T-cell (primary cell): ENCODE results near the gene PLK5. TPM values are rescaled to one million over a fixed set of nuclear protein-coding genes. Genes with fewer than 3 reads are reported as not detected.
"Not testable (repeated sequence)": the region's sequence is repeated elsewhere in the genome, so short reads cannot be mapped to it uniquely, and the experiment has no call there.

ENCODE experiments used
- ATAC-seq, 4 experiments: fragments of 200-7000 bp in 3 of 4; fragments of 150-1000 bp in 1 of 4; cut with Tn5 transposase; replicated peaks in 1 of 4; 1 replicate in 3 of 4; 2 replicates in 1 of 4; pipeline ENCODE4 v1.10.0; 2021; ENCODE audit warnings: moderate library complexity in 3 of 4, mild to moderate bottlenecking in 2 of 4, moderate number of reproducible peaks in 1 of 4
- CTCF ChIA-PET, 2 donors: fragments of 300-600 bp; sonication (Branson Sonifier 250); formaldehyde crosslinking; loops; one replicate each; lab custom pipeline; 2022; ENCODE audit warnings: antibody characterized with exemption in 2 of 2; lab: Charles Lee
- POLR2A ChIA-PET, 2 donors: fragments of 300-600 bp; sonication (Branson Sonifier 250); formaldehyde crosslinking; loops; one replicate each; lab custom pipeline; 2022; ENCODE audit warnings: antibody characterized with exemption in 2 of 2; lab: Charles Lee
- DNase-seq, 35 experiments: peaks; one replicate each; pipeline versions ENCODE4 v3.0.0 to v3.0.0-alpha.2; 2013 to 2023
- H3K27ac ChIP-seq: one replicate; pipeline ENCODE4 v1.5.1; 2013; ENCODE audit warnings: low read length
- H3K27me3 ChIP-seq, 2 experiments: replicated peaks in 1 of 2; 1 replicate in 1 of 2; 2 replicates in 1 of 2; pipeline versions ENCODE4 v1.6.1 to v1.7.0; 2013; ENCODE audit warnings: low read length in 1 of 2, mixed read lengths in 1 of 2; ENCODE audit not compliant: control insufficient read depth in 2 of 2, insufficient read depth in 2 of 2; ENCODE audit errors: extremely low read depth in 1 of 2
- H3K36me3 ChIP-seq, 2 donors: 1 replicate in 1 of 2; 2 replicates in 1 of 2; pipeline versions ENCODE4 v1.6.1 to v1.7.0; 2013; ENCODE audit warnings: low read length in 1 of 2; ENCODE audit not compliant: control insufficient read depth in 2 of 2, insufficient read depth in 1 of 2; ENCODE audit errors: extremely low read depth in 1 of 2
- H3K4me1 ChIP-seq, 2 experiments: 1 replicate in 1 of 2; 2 replicates in 1 of 2; pipeline versions ENCODE4 v1.6.1 to v1.7.0; 2013; ENCODE audit warnings: low read length in 2 of 2, mixed read lengths in 1 of 2; ENCODE audit not compliant: insufficient read depth in 2 of 2, control insufficient read depth in 1 of 2; ENCODE audit errors: extremely low read depth in 1 of 2
- H3K4me3 ChIP-seq, 2 donors: 1 replicate in 1 of 2; 2 replicates in 1 of 2; pipeline versions ENCODE4 v1.5.1 to v1.7.0; 2013; ENCODE audit warnings: mild to moderate bottlenecking in 2 of 2, low read length in 1 of 2, moderate library complexity in 1 of 2; ENCODE audit not compliant: control insufficient read depth in 1 of 2; ENCODE audit errors: extremely low read depth in 1 of 2
- H3K9me3 ChIP-seq: 2 replicates; pipeline ENCODE4 v1.7.0; 2013
- H3K27ac Mint-ChIP-seq, 2 donors: one replicate each; pipeline ENCODE4 v1.8.0; 2020 to 2021; ENCODE audit warnings: mild to moderate bottlenecking in 2 of 2, mixed read lengths in 2 of 2
- H3K27me3 Mint-ChIP-seq, 2 donors: one replicate each; pipeline ENCODE4 v1.8.0; 2021 to 2022; ENCODE audit warnings: mixed read lengths in 2 of 2
- H3K36me3 Mint-ChIP-seq: one replicate; pipeline ENCODE4 v1.8.0; 2021; ENCODE audit warnings: mixed read lengths
- H3K4me1 Mint-ChIP-seq, 3 donors: one replicate each; pipeline ENCODE4 v1.8.0; 2020 to 2022; ENCODE audit warnings: mixed read lengths in 3 of 3, mild to moderate bottlenecking in 1 of 3
- H3K4me3 Mint-ChIP-seq, 3 donors: one replicate each; pipeline ENCODE4 v1.8.0; 2020 to 2022; ENCODE audit warnings: mild to moderate bottlenecking in 3 of 3, mixed read lengths in 3 of 3, moderate library complexity in 3 of 3
- H3K9me3 Mint-ChIP-seq, 3 donors: one replicate each; pipeline ENCODE4 v1.8.0; 2020 to 2022; ENCODE audit warnings: mixed read lengths in 3 of 3
- whole genome bisulfite sequencing: methylation state at CpG from one replicate; pipeline ENCODE4 v1.1.5; 2013; ENCODE audit warnings: missing lambda C conversion rate; ENCODE audit not compliant: insufficient coverage; 5-methylcytosine and 5-hydroxymethylcytosine counted together
- total RNA-seq, 35 experiments: library from RNA in 6 of 35; stranded (reverse) in 6 of 35; fragments of 120-200 nt in 1 of 35; gene quantifications; one replicate each; pipeline versions ENCODE4 v1.2.1 to v1.2.4 and lab custom pipeline; 2013 to 2026

PLK5 gene
- total RNA-seq, 5 donors from 2014 or later (not counting 1 experiment from before 2014, with no cell fraction given): not detected

- Histone ChIP-seq H3K4me3 (no peak overlapping the region), H3K27ac (no peak overlapping the region), H3K36me3 (no peaks in the 10 kb centered on the region), H3K4me1 (no peaks in the 10 kb centered on the region), H3K9me3 (no peaks in the 10 kb centered on the region), H3K27me3 (peaks cover 5 to 76% of the 10 kb centered on the region in 2 experiments)
- no peak for ATAC-seq
- WGBS: 79% methylated on average over 25 of the region's 27 CpGs
- H3K4me3 Mint-ChIP-seq: no peak overlapping the region
- H3K9me3 Mint-ChIP-seq: no peaks in the 10 kb centered on the region
- H3K4me1 Mint-ChIP-seq: peaks cover 4 to 8% (median 7%) of the 10 kb centered on the region in 3 donors
- H3K27ac Mint-ChIP-seq: no peak overlapping the region
- no peaks in the 10 kb centered on the region for H3K36me3 Mint-ChIP-seq
- no peak for DNase-seq
- peaks cover 44 to 52% of the 10 kb centered on the region in 2 donors for H3K27me3 Mint-ChIP-seq
- ChIA-PET POLR2A (interaction anchor here in 1 of 2 donors (0.7 kb wide), 1 partner anchor 28 kb away, joined by 3 read pairs; no protein-coding TSS in a partner anchor), CTCF (no interaction called here)
Observed at GRCh38 chr19:1527650-1528309, 3.9 kb downstream of the PLK5 start.

- Mint-ChIP-seq H3K36me3 (no peaks in the 10 kb centered on the region), H3K27ac (no peak overlapping the region), H3K27me3 (peaks cover 42 to 51% of the 10 kb centered on the region in 2 donors), H3K9me3 (no peaks in the 10 kb centered on the region), H3K4me3 (no peak overlapping the region), H3K4me1 (peaks cover 4 to 8% (median 7%) of the 10 kb centered on the region in 3 donors)
- Histone ChIP-seq H3K27me3 (peaks cover 5 to 76% of the 10 kb centered on the region in 2 experiments), H3K27ac (no peak overlapping the region), H3K4me3 (no peak overlapping the region), H3K4me1 (no peaks in the 10 kb centered on the region), H3K9me3 (no peaks in the 10 kb centered on the region), H3K36me3 (no peaks in the 10 kb centered on the region)
- CTCF ChIA-PET: no interaction called here
- no peak for ATAC-seq
- WGBS: 82% methylated on average over 16 of the region's 23 CpGs
- no peak for DNase-seq
- POLR2A ChIA-PET: no interaction called here
Observed at GRCh38 chr19:1528596-1529429, 4.9 kb downstream of the PLK5 start.

- POLR2A ChIA-PET: no interaction called here
- WGBS: 74% methylated on average over 14 of the region's 16 CpGs
- Histone ChIP-seq H3K27ac (no peak overlapping the region), H3K4me1 (no peaks in the 10 kb centered on the region), H3K36me3 (no peaks in the 10 kb centered on the region), H3K4me3 (no peak overlapping the region), H3K9me3 (no peaks in the 10 kb centered on the region), H3K27me3 (peaks cover 5 to 78% of the 10 kb centered on the region in 2 experiments)
- H3K36me3 Mint-ChIP-seq: no peaks in the 10 kb centered on the region
- H3K4me1 Mint-ChIP-seq: peaks cover 3 to 5% (median 5%) of the 10 kb centered on the region in 3 donors
- CTCF ChIA-PET: no interaction called here
- no peak overlapping the region for H3K4me3 Mint-ChIP-seq
- no peaks in the 10 kb centered on the region for H3K9me3 Mint-ChIP-seq
- H3K27me3 Mint-ChIP-seq: peaks cover 40 to 49% of the 10 kb centered on the region in 2 donors
- no peak overlapping the region for H3K27ac Mint-ChIP-seq
- DNase-seq (no peak), ATAC-seq (no peak)
Observed at GRCh38 chr19:1529430-1529816, 5.5 kb downstream of the PLK5 start.

GRCh38 chr19:1530856-1531255, 7.0 kb downstream of the PLK5 start:
- 84% methylated on average over 8 of the region's 11 CpGs for WGBS
- H3K36me3 ChIP-seq, H3K36me3 Mint-ChIP-seq, POLR2A ChIA-PET, ATAC-seq, H3K4me1 ChIP-seq, H3K4me3 Mint-ChIP-seq, H3K9me3 ChIP-seq, H3K27ac ChIP-seq, H3K27ac Mint-ChIP-seq, DNase-seq, H3K9me3 Mint-ChIP-seq, H3K4me3 ChIP-seq, CTCF ChIA-PET, H3K4me1 Mint-ChIP-seq: not testable (repeated sequence)
- H3K27me3 Mint-ChIP-seq: peaks cover 34 to 42% of the 10 kb centered on the region in 2 donors
- H3K27me3 ChIP-seq: peaks cover 0 to 73% of the 10 kb centered on the region in 2 experiments

- Mint-ChIP-seq H3K27ac (no peak overlapping the region), H3K36me3 (no peaks in the 10 kb centered on the region), H3K4me1 (no peaks in the 10 kb centered on the region), H3K4me3 (no peak overlapping the region), H3K9me3 (no peaks in the 10 kb centered on the region), H3K27me3 (peaks cover 27 to 35% of the 10 kb centered on the region in 2 donors)
- H3K4me3 ChIP-seq: no peak overlapping the region
- DNase-seq (no peak), ATAC-seq (no peak)
- no peaks in the 10 kb centered on the region for H3K4me1 ChIP-seq
- H3K36me3 ChIP-seq: no peaks in the 10 kb centered on the region
- H3K27me3 ChIP-seq: peaks cover 0 to 66% of the 10 kb centered on the region in 2 experiments
- ChIA-PET POLR2A (no interaction called here), CTCF (no interaction called here)
- 90% methylated on average over 11 of the region's 11 CpGs for WGBS
- no peak overlapping the region for H3K27ac ChIP-seq
- H3K9me3 ChIP-seq: no peaks in the 10 kb centered on the region
Observed at GRCh38 chr19:1531587-1531986, 7.7 kb downstream of the PLK5 start.

- Histone ChIP-seq H3K27me3 (peaks cover 0 to 63% of the 10 kb centered on the region in 2 experiments), H3K36me3 (no peaks in the 10 kb centered on the region), H3K27ac (no peak overlapping the region), H3K9me3 (no peaks in the 10 kb centered on the region), H3K4me3 (no peak overlapping the region), H3K4me1 (no peaks in the 10 kb centered on the region)
- no peak for ATAC-seq
- WGBS: no CpG with 5 or more reads among the region's 9 CpGs
- H3K27me3 Mint-ChIP-seq: peaks cover 26 to 33% of the 10 kb centered on the region in 2 donors
- H3K4me1 Mint-ChIP-seq: no peaks in the 10 kb centered on the region
- H3K4me3 Mint-ChIP-seq: no peak overlapping the region
- no peak overlapping the region for H3K27ac Mint-ChIP-seq
- DNase-seq: no peak
- POLR2A ChIA-PET: no interaction called here
- H3K9me3 Mint-ChIP-seq: no peaks in the 10 kb centered on the region
- CTCF ChIA-PET: no interaction called here
- no peaks in the 10 kb centered on the region for H3K36me3 Mint-ChIP-seq
Observed at GRCh38 chr19:1532003-1532402, 8.1 kb downstream of the PLK5 start.
